Measurements from ENCODE around the gene KCNH2.

Gene KCNH2

GRCh38 chr7:150951181-150951520, 27.0 kb downstream of the KCNH2 start:
- DNase-seq (ENCODE audit: low read depth) = no peak
- H3K4me3 ChIP-seq (ENCODE audit: low read depth, low read length) = no peak overlapping the region
- TF ChIP-seq MYC (IDR thresholded peaks at IDR 0.05; ENCODE audit: low read depth, low read length) (no peak), CTCF (IDR thresholded peaks at IDR 0.05; ENCODE audit: low read depth, low read length) (no peak), POLR2A (IDR thresholded peaks at IDR 0.05; ENCODE audit: extremely low read depth, insufficient read length) (no peak), MAX (IDR thresholded peaks at IDR 0.05; ENCODE audit: low read depth, low read length) (no peak)

GRCh38 chr7:150950496-150951180, 27.5 kb downstream of the KCNH2 start:
- H3K4me3 ChIP-seq (ENCODE audit: low read depth, low read length) = no peak overlapping the region
- TF ChIP-seq MAX (IDR thresholded peaks at IDR 0.05; ENCODE audit: low read depth, low read length) = no peak
- no peak for TF ChIP-seq MYC (IDR thresholded peaks at IDR 0.05; ENCODE audit: low read depth, low read length)
- no peak for TF ChIP-seq CTCF (IDR thresholded peaks at IDR 0.05; ENCODE audit: low read depth, low read length)
- TF ChIP-seq POLR2A (IDR thresholded peaks at IDR 0.05; ENCODE audit: extremely low read depth, insufficient read length) = no peak
- DNase-seq (ENCODE audit: low read depth) = no peak

GRCh38 chr7:150949971-150950491, 28.1 kb downstream of the KCNH2 start:
- no peak for DNase-seq (ENCODE audit: low read depth)
- TF ChIP-seq POLR2A (IDR thresholded peaks at IDR 0.05; ENCODE audit: extremely low read depth, insufficient read length) (no peak), MAX (IDR thresholded peaks at IDR 0.05; ENCODE audit: low read depth, low read length) (no peak), CTCF (IDR thresholded peaks at IDR 0.05; ENCODE audit: low read depth, low read length) (no peak), MYC (IDR thresholded peaks at IDR 0.05; ENCODE audit: low read depth, low read length) (no peak)
- no peak overlapping the region for H3K4me3 ChIP-seq (ENCODE audit: low read depth, low read length)

GRCh38 chr7:150949564-150949963, 28.6 kb downstream of the KCNH2 start:
- TF ChIP-seq MYC (IDR thresholded peaks at IDR 0.05; ENCODE audit: low read depth, low read length) (peak; percentile 99), CTCF (IDR thresholded peaks at IDR 0.05; ENCODE audit: low read depth, low read length) (no peak), MAX (IDR thresholded peaks at IDR 0.05; ENCODE audit: low read depth, low read length) (peak; percentile 95), POLR2A (IDR thresholded peaks at IDR 0.05; ENCODE audit: extremely low read depth, insufficient read length) (no peak)
- DNase-seq (ENCODE audit: low read depth) = peak; percentile 94

GRCh38 chr7:150948791-150949251, 29.3 kb downstream of the KCNH2 start:
- H3K4me3 ChIP-seq (ENCODE audit: low read depth, low read length) = no peak overlapping the region
- no peak for DNase-seq (ENCODE audit: low read depth)
- no peak for TF ChIP-seq MAX (IDR thresholded peaks at IDR 0.05; ENCODE audit: low read depth, low read length)
- TF ChIP-seq CTCF (IDR thresholded peaks at IDR 0.05; ENCODE audit: low read depth, low read length) = no peak

More at GRCh38 chr7:150949564-150949963, 28.6 kb downstream of the KCNH2 start:
- no peak overlapping the region for H3K4me3 ChIP-seq (ENCODE audit: low read depth, low read length)
